Gastrocnemius medialis (tissue), 4 donors: ENCODE data around the gene GALNT10. TPM values are rescaled to one million over a fixed set of nuclear protein-coding genes. Genes with fewer than 3 reads are reported as not detected.

Experiments used
- ATAC-seq, 2 donors: fragments of 150-250 bp; one replicate each; pipeline ENCODE4 v1.9.1; 2016
- DNase-seq, 2 donors: peaks; one replicate each; pipeline ENCODE4 v3.0.0-alpha.2; 2019
- H3K27ac ChIP-seq, 4 donors: fragments of 200-600 bp; sonication (generic); 1 replicate in 1 of 4; 2 replicates in 3 of 4; pipeline ENCODE4 v1.5.1; 2016 to 2018; ENCODE audit warnings: mild to moderate bottlenecking in 2 of 4, moderate library complexity in 1 of 4
- H3K27me3 ChIP-seq, 3 donors: fragments of 200-600 bp; sonication (generic) in 2 of 3; 1 replicate in 1 of 3; 2 replicates in 2 of 3; pipeline versions ENCODE4 v1.5.1 to v1.6.0; 2016 to 2019; ENCODE audit warnings: mild to moderate bottlenecking in 1 of 3, moderate library complexity in 1 of 3
- H3K36me3 ChIP-seq, 2 donors: fragments of 200-600 bp; sonication (generic) in 1 of 2; one replicate each; pipeline ENCODE4 v1.5.1; 2017 to 2018
- H3K4me1 ChIP-seq, 2 donors: fragments of 200-600 bp; sonication (generic) in 1 of 2; one replicate each; pipeline ENCODE4 v1.5.1; 2016 to 2017; ENCODE audit warnings: mild to moderate bottlenecking in 2 of 2
- H3K4me3 ChIP-seq, 4 donors: fragments of 200-600 bp; sonication (generic) in 3 of 4; 1 replicate in 1 of 4; 2 replicates in 3 of 4; pipeline ENCODE4 v1.5.1; 2016 to 2019; ENCODE audit warnings: mild to moderate bottlenecking in 2 of 4
- H3K9me3 ChIP-seq, 3 donors: fragments of 200-600 bp; sonication (generic) in 2 of 3; 1 replicate in 1 of 3; 2 replicates in 2 of 3; pipeline ENCODE4 v1.5.1; 2016 to 2019
- CTCF ChIP-seq, 5 experiments: fragments of 450-650 bp in 3 of 5; fragments of 200-600 bp in 2 of 5; sonication (generic) in 2 of 5; IDR thresholded peaks in 4 of 5; conservative IDR thresholded peaks in 1 of 5; 1 replicate in 4 of 5; 2 replicates in 1 of 5; pipeline ENCODE4 v1.5.1; 2016 to 2019; ENCODE audit warnings: antibody characterized with exemption in 5 of 5, mild to moderate bottlenecking in 3 of 5, moderate library complexity in 3 of 5
- POLR2A ChIP-seq, 2 donors: fragments of 450-650 bp; IDR thresholded peaks; one replicate each; pipeline ENCODE4 v1.6.1; 2017; ENCODE audit warnings: antibody characterized with exemption in 2 of 2, mild to moderate bottlenecking in 2 of 2, moderate library complexity in 2 of 2
- in situ Hi-C, 4 donors: fragments of 200-750 bp; cut with MboI; loops; one replicate each; pipeline versions ENCODE4 v1.15.0 to v1.8.0; 2017; ENCODE audit warnings: low sequenced_read_pairs in 4 of 4
- intact Hi-C: fragments of 100-400 bp; cut with DNase I; formaldehyde crosslinking; loops from one replicate; pipeline ENCODE4 v1.15.1; 2023; ENCODE audit warnings: low total_unique reads
- total RNA-seq, 4 donors: library from RNA; depleted of rRNA; stranded (reverse); fragments of >200 nt; gene quantifications; one replicate each; pipeline versions ENCODE4 v1.1.0 to v1.2.3, GENCODE V29; 2016

GALNT10 gene
- total RNA-seq, 4 donors from 2014 or later, result 6.1 to 9.9 (median 6.4) TPM

DNA sequence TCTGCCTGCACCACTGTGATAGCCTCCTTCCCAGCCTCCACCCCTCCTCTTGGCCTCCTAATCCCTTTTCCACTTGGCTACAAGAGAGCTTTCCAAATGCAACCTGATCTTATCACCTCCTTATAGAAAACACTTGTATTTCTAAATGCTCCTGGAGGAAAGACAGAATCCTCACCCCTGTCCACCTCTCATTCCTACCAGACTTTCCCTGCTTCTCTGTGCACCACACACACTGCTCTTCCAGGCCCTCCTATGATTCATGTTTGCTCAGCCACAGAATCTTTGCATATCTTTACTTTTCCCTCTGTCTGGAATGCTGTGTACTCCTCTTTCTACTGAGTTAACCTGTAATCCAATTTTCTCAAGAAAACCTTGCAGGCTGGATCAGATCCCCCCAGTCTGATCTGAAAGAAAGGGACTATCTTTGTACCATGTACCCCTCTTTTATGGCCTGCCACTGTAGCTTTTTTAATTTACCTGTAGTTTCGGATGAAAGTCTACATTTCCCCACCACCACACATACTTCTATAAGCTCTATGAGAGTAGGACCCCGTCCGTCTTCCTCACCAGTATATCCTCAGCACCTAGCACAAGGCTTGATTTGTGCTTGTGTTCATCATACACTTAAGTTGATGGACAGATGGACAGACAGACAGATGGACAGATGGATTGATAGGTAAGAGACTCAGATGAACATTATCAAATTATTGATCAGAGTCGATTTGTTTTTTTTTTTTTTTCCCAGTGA, 95.3 kb downstream of the GALNT10 start:
- Histone ChIP-seq H3K4me1 (peaks cover 0 to 21% of the 10 kb centered on the region in 2 donors), H3K9me3 (no peaks in the 10 kb centered on the region), H3K4me3 (no peak overlapping the region), H3K36me3 (no peaks in the 10 kb centered on the region), H3K27me3 (no peaks in the 10 kb centered on the region), H3K27ac (no peak overlapping the region)
- no peak for ATAC-seq
- TF ChIP-seq CTCF (IDR thresholded peaks at IDR 0.05 in 4 of 5, conservative IDR thresholded peaks at IDR 0.05 in 1 of 5), result no peak
- no peak for TF ChIP-seq POLR2A (IDR thresholded peaks at IDR 0.05)
- intact Hi-C loops (no loop called here), in situ Hi-C loops (no loop called here)
- DNase-seq, result no peak

GRCh38 chr5:154286557-154286956, 96.0 kb downstream of the GALNT10 start:
- TF ChIP-seq POLR2A (IDR thresholded peaks at IDR 0.05) (no peak), CTCF (IDR thresholded peaks at IDR 0.05 in 4 of 5, conservative IDR thresholded peaks at IDR 0.05 in 1 of 5) (no peak)
- H3K27ac ChIP-seq, result peak overlapping the region in 2 of 4 donors; percentile 38 to 42
- H3K4me1 ChIP-seq, result peaks cover 0 to 21% of the 10 kb centered on the region in 2 donors
- no peaks in the 10 kb centered on the region for H3K36me3 ChIP-seq
- H3K4me3 ChIP-seq, result no peak overlapping the region
- no peak for DNase-seq
- in situ Hi-C loops, result no loop called here
- intact Hi-C loops, result no loop called here
- H3K27me3 ChIP-seq, result no peaks in the 10 kb centered on the region
- ATAC-seq, result no peak
- no peaks in the 10 kb centered on the region for H3K9me3 ChIP-seq

DNA sequence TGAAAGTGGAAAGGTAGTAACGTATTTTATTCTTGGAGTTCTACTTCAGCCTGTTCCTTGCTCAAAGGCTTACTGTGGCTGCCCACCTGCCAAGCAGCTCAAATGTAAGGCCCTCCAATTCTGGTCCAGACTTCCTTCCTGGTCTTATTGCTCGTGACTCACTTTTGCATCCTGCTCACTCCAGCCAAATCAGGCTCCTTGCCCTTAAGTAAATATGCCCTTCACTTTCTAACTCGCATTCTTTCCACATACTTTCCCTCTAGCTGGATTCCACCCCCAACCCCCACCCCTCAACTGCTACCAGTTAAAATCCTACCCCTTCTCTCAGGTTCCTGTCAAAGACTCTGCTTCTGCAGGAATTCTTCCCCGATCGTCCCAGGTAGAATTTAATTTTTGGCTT, 96.6 kb downstream of the GALNT10 start:
- ATAC-seq (peak in 1 of 2 donors; percentile 39), DNase-seq (no peak)
- Histone ChIP-seq H3K36me3 (no peaks in the 10 kb centered on the region), H3K27ac (peak overlapping the region in 3 of 4 donors; percentile 27 to 42 (median 38)), H3K27me3 (no peaks in the 10 kb centered on the region), H3K9me3 (no peaks in the 10 kb centered on the region), H3K4me1 (peaks cover 0 to 24% of the 10 kb centered on the region in 2 donors), H3K4me3 (no peak overlapping the region)
- in situ Hi-C loops, result no loop called here
- TF ChIP-seq POLR2A (IDR thresholded peaks at IDR 0.05) (no peak), CTCF (IDR thresholded peaks at IDR 0.05 in 4 of 5, conservative IDR thresholded peaks at IDR 0.05 in 1 of 5) (no peak)
- intact Hi-C loops, result no loop called here

DNA sequence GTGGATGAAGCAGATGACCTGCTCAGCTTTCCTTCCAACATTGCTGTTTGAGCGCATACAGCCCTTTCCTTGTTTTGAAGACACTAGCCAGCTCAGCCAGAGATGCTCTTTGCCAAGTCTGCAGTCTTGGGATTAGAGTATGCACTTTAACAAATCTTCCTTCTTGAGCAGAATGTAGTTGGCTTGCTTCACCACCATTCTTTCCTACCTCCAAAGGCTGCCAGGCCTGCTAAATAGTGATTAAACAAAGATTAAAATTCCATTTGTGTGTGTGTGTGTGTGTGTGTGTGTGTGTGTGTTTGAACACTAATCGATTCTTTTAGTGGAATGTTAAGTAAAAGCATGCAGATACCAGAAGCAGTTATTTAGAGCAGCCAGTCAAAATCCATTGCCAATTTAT, 97.6 kb downstream of the GALNT10 start:
- Histone ChIP-seq H3K4me3 (no peak overlapping the region), H3K27ac (peak overlapping the region in 2 of 4 donors; percentile 15 to 39), H3K9me3 (no peaks in the 10 kb centered on the region), H3K4me1 (peaks cover 10 to 33% of the 10 kb centered on the region in 2 donors), H3K36me3 (no peaks in the 10 kb centered on the region), H3K27me3 (no peaks in the 10 kb centered on the region)
- ATAC-seq (peak in 1 of 2 donors; percentile 58), DNase-seq (no peak)
- in situ Hi-C loops, result no loop called here
- TF ChIP-seq CTCF (IDR thresholded peaks at IDR 0.05 in 4 of 5, conservative IDR thresholded peaks at IDR 0.05 in 1 of 5) (no peak), POLR2A (IDR thresholded peaks at IDR 0.05) (no peak)
- intact Hi-C loops, result no loop called here
